NCI-H345 (cell line): ENCODE results near the gene PPP1R14C.

ENCODE experiments used
- DNase-seq: peaks from one replicate; lab custom pipeline; 2025; lab: John Stamatoyannopoulos, UW

PPP1R14C gene

GRCh38 chr6:150195996-150196417, 53.2 kb downstream of the PPP1R14C start:
- no peak for DNase-seq

DNA sequence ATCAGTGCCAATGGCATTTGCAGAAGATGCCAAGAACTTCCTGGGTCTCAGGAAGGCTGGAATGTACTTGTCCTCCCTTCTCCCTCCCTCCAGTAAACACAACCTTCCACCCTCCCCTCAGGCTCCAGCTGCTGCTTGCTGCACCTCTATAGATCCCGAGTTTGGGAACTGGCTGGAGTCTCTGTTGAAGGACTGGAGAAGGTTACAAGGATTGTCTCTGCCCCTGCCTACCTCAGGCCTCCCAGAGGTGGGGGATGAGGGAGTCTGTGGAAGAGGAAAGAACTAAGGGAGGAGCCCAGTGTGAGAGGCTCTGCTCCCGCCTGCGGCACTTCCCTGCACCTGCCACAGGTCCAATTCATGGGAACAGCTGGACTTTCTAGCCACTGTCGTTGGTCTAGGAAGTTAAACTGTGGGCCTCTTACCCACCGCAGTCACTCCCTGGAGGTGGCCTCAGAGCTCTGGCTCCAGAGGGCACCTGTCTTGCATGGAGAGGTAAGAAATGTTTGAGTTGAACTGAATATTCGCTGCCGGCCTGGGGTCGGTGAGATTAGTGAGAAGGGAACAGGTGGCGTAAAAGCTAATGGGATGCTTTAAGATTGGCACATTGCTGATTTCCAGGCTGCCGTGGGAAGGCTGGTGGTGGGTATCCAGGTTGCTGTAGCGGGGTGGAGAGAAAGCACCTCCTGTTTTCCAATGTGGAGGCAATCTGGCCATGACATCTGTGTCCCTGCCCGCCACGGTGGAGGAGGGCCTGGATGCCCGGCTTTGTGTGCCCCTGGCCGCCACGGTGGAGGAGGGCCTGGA, 54.3 kb downstream of the PPP1R14C start:
- peak; percentile 28 for DNase-seq

DNA sequence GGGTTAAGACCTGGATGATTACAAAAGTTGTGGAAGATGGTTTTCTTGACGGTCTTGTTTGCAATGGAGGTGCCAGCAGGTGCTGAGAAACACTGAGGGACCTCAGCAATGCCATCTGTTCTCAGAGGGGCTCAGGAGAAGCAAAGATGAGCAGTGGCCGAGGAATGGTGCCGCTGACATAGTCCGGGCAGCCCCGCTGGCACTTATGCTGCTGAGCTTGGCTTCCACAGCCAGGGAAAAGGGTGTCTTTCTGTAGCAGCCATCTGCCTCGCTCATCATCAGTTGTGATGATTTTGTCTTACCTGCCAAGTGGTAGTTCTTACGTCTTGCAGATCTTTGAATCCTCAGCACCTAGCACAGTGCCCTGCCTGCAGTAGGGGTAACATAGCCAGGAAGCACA, 55.7 kb downstream of the PPP1R14C start:
- no peak for DNase-seq

- DNase-seq = no peak
Observed at GRCh38 chr6:150199241-150199640, 56.4 kb downstream of the PPP1R14C start.

DNA sequence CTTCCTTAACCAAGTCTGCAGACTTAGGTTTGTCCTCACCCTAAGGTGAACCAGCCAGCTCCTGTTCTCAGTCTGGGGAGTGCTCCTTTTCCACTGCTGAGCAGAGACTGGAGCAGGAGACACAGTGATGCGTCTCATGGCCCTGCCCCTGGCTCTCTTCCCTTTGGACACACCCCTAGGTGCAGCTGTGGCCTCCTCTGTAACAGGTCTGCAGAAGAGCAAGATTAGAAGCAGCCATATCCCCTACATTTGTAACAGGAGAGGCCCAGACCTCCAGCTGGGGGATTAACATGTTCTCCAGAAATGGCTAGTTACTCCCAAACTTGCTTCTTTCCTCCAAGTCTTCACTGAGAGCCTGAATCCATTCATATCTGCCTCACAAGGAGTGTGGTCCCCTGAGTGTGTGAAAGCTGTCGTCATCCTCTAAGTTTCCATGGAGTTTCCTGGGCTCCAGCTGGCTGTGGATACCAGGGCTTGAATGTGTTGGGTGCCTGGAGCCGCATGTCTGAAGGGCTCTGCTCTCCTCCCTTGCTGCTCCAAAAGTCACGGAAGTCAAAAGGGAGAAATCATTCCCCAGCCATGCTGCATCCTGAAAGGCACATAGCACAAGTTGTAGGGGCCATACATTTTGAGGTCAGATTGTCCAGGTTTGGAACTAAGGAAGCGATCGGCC, 57.7 kb downstream of the PPP1R14C start:
- DNase-seq = no peak

GRCh38 chr6:150201285-150201684, 58.4 kb downstream of the PPP1R14C start:
- no peak for DNase-seq

- no peak for DNase-seq
Observed at GRCh38 chr6:150201772-150202329, 59.0 kb downstream of the PPP1R14C start.

DNA sequence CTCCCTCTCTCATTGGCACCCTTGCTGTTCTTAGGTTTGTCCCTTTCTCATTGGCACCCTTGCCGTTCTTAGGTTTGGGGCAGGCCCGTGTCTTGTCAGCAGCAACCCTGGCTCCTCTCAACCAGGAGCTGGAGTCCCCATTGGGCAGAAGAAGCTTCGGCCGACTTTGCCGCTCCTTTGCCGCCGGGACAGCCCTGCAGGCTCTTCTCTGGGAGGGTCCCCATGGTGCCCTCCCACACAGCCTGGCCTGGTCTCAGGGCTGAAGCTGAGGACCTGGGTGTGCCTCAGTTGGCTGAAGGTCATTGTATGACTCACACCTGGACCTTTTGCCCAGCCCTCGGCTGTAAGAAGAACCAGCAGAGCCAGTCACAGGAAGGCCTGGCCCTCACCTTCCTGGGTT, 59.6 kb downstream of the PPP1R14C start:
- DNase-seq = no peak

- no peak for DNase-seq
Observed at GRCh38 chr6:150202934-150203333, 60.1 kb downstream of the PPP1R14C start.

GRCh38 chr6:150203378-150203777, 60.5 kb downstream of the PPP1R14C start:
- no peak for DNase-seq

- DNase-seq = no peak
Observed at GRCh38 chr6:150203871-150204545, 61.2 kb downstream of the PPP1R14C start.

DNA sequence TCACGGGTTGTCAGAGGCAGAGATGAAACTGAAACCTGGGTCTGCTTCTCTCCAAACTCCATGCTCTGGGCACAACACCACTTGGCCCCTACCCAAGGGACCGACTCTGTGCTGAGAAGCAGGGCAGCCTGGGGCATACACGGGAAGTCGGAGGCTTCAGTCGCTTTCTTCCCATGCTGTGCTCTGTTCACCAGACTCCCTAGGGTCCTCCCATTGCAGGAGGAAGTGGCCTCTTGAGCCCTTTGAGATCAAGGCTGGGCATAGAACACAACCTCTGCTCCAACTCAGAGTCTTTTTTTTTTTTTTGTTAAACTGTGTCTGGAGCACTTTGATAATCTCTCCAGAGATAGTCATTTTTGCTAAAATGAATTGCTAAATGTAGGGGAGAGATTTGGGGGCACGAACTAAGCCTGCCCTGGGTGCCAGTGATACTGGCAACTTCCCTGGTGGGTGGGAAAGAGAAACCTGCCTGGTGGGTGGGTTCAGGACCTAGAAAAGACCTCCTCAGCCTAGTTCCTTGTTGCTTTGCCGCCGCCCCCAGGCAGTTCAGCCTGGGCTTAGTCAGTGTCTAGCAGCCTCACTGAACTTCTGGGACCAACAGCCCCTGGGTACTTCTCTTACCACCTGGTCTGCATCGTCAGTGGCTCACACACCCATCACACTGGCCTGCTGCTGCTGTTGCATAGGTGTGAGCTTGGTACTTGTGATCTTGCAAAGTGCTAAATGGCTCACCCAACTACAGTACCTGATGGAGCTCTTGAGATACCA, 62.0 kb downstream of the PPP1R14C start:
- DNase-seq = peak; percentile 22

DNA sequence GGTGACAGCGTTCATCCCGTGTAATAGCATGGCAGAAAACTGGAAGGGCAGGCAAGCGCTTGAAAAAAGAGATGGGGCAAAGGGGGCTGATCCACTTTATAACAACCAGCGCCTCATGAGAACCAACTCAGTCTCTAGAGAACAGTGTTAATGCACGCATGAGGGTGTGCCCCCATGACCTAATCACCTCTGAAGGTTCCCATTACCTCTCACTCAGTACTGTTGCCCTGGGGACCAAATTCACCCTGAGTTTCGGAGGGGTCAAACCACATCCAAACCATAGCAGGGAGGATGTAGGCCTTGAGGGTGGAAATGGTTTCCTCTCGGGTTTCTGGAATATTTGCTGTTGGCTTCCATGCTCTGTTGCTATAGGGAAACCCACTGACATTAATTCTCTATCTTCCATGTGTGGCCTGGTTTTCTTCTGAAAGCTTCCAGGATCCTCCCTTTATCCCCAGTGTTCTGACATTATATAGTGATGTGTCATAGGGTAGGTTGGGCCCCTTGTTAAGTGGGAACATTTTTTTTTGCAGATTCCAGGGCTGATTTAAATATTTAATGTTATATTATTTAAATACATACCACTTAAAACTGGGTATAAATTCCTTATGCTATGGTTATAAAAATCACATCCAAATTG, 65.2 kb downstream of the PPP1R14C start:
- DNase-seq = no peak

GRCh38 chr6:150208611-150209352, 65.9 kb downstream of the PPP1R14C start:
- DNase-seq = peak; percentile 78

DNA sequence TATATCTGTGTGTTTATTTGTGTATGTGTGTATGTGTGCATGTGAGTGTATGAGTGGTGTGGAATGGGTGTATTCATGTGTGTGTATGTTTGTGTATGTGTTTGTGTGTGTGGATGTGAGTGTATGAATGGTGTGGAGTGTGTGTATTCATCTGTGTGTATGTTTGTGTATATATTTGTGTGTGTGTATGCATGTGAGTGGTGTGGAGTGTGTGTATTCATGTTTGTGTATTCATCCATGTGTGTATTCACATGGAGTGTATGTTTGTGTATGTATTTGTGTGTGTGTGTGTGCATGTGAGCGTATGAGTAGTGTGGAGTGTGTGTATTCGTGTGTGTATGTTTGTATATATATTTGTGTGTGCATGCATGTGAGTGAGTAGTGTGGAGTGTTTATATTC, 66.6 kb downstream of the PPP1R14C start:
- no peak for DNase-seq

DNA sequence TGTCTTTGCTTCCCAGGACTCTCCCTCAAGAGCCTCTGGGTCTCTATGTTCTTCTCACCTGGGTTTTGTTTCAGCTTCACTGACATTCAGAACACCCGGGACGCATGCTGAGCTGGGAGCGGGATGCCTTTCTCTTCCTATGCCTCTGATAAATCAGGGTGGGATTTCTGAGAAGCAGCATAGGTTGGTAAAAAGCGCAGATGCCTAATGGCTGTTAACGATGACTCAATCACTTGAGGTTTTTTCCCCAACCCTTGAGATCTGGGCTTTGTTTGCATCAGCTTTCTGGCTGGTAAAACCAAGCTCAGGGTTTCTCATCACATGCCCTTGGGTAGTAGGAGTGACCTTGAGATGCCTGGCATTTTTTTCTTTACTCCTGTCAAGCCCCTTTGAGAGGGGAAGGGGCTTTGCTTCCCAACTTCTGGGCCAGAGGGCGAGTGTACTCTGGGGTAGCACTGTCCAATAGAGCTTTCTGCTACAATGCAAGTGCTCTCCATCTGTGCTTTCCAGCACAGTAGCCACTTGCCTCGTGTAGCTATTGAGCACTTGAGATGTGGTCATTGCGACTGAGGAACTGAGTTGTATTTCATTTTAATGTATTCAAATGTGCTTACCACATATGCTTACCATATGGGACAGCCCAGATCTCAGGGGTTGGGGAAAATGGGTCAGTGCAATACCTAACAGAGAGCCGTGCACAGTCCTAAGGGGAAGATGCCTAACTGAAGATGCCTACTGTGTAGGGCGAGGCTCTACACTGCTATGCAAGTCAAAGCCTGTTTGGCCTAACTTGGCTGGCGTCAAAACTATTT, 69.1 kb downstream of the PPP1R14C start:
- no peak for DNase-seq

GRCh38 chr6:150212778-150213177, 69.9 kb downstream of the PPP1R14C start:
- no peak for DNase-seq

- no peak for DNase-seq
Observed at GRCh38 chr6:150213301-150213700, 70.5 kb downstream of the PPP1R14C start.

- DNase-seq = no peak
Observed at GRCh38 chr6:150214310-150214709, 71.5 kb downstream of the PPP1R14C start.
